GM18858 (cell line): Measurements from ENCODE around the gene OLIG2.

Experiments used
- ATAC-seq: cut with Tn5 transposase; IDR thresholded peaks from one replicate; pipeline ENCODE4 v1.9.1; 2021; ENCODE audit not compliant: unreplicated experiment

OLIG2 gene

GRCh38 chr21:33032434-33033047 lies 6.8 kb downstream of the OLIG2 start:
- ATAC-seq = no peak

- no peak for ATAC-seq
Observed at GRCh38 chr21:33033094-33033951, 7.6 kb downstream of the OLIG2 start.

GRCh38 chr21:33033961-33034413 lies 8.3 kb downstream of the OLIG2 start:
- no peak for ATAC-seq

GRCh38 chr21:33035147-33035546 lies 9.4 kb downstream of the OLIG2 start:
- no peak for ATAC-seq

GRCh38 chr21:33036430-33037162 lies 10.9 kb downstream of the OLIG2 start:
- ATAC-seq = no peak

- ATAC-seq = no peak
Observed at GRCh38 chr21:33037501-33037900, 11.8 kb downstream of the OLIG2 start.

GRCh38 chr21:33039536-33039935 lies 13.8 kb downstream of the OLIG2 start:
- ATAC-seq = no peak

GRCh38 chr21:33040215-33040614 lies 14.5 kb downstream of the OLIG2 start:
- no peak for ATAC-seq

- ATAC-seq = no peak
Observed at GRCh38 chr21:33041981-33042380, 16.2 kb downstream of the OLIG2 start.

GRCh38 chr21:33042812-33043211 lies 17.1 kb downstream of the OLIG2 start:
- ATAC-seq = no peak

- ATAC-seq = no peak
Observed at GRCh38 chr21:33046455-33046854, 20.7 kb downstream of the OLIG2 start.

GRCh38 chr21:33047231-33047630 lies 21.5 kb downstream of the OLIG2 start:
- ATAC-seq = no peak

GRCh38 chr21:33051925-33052324 lies 26.2 kb downstream of the OLIG2 start:
- ATAC-seq = no peak

- ATAC-seq = no peak
Observed at GRCh38 chr21:33053951-33054350, 28.2 kb downstream of the OLIG2 start.

GRCh38 chr21:33055991-33056390 lies 30.3 kb downstream of the OLIG2 start:
- no peak for ATAC-seq

GRCh38 chr21:33057385-33057940 lies 31.7 kb downstream of the OLIG2 start:
- ATAC-seq = no peak

GRCh38 chr21:33058527-33058926 lies 32.8 kb downstream of the OLIG2 start:
- ATAC-seq = no peak

- no peak for ATAC-seq
Observed at GRCh38 chr21:33058957-33059356, 33.2 kb downstream of the OLIG2 start.

- ATAC-seq = no peak
Observed at GRCh38 chr21:33059380-33059841, 33.7 kb downstream of the OLIG2 start.

- no peak for ATAC-seq
Observed at GRCh38 chr21:33061233-33061632, 35.5 kb downstream of the OLIG2 start.

- no peak for ATAC-seq
Observed at GRCh38 chr21:33063375-33063883, 37.7 kb downstream of the OLIG2 start.
